Endothelial cell (in vitro differentiated cells): ENCODE data around the gene THRB. TPM values are rescaled to one million over a fixed set of nuclear protein-coding genes. Genes with fewer than 3 reads are reported as not detected.

Experiments
- DNase-seq: peaks from one replicate; pipeline ENCODE4 v3.0.0; 2021; ENCODE audit warnings: low spot score
- H3K27ac Mint-ChIP-seq: one replicate; pipeline ENCODE4 v1.8.0; 2021; ENCODE audit warnings: mixed read lengths, inconsistent platforms; ENCODE audit not compliant: unreplicated experiment
- H3K27me3 Mint-ChIP-seq: one replicate; pipeline ENCODE4 v1.8.0; 2021; ENCODE audit warnings: mild to moderate bottlenecking, moderate library complexity, mixed read lengths, inconsistent platforms; ENCODE audit not compliant: unreplicated experiment
- H3K36me3 Mint-ChIP-seq: one replicate; pipeline ENCODE4 v1.8.0; 2021; ENCODE audit warnings: mild to moderate bottlenecking, low read depth, mixed read lengths, inconsistent platforms; ENCODE audit not compliant: unreplicated experiment
- H3K4me1 Mint-ChIP-seq: one replicate; pipeline ENCODE4 v1.8.0; 2021; ENCODE audit warnings: mild to moderate bottlenecking, mixed read lengths, inconsistent platforms; ENCODE audit not compliant: unreplicated experiment
- H3K4me3 Mint-ChIP-seq: one replicate; pipeline ENCODE4 v1.8.0; 2021; ENCODE audit warnings: mild to moderate bottlenecking, mixed read lengths, inconsistent platforms; ENCODE audit not compliant: unreplicated experiment
- H3K9me3 Mint-ChIP-seq: one replicate; pipeline ENCODE4 v1.8.0; 2021; ENCODE audit warnings: mixed read lengths, inconsistent platforms; ENCODE audit not compliant: unreplicated experiment
- total RNA-seq: library from RNA; stranded (reverse); fragmentation: NEBNext Ultra II Directional; extraction: Animal tissue kit (Norgen Biotek cat#: 25700); gene quantifications from one replicate; pipeline ENCODE4 v1.2.1, GENCODE V29; 2021; ENCODE audit not compliant: unreplicated experiment
- TF ChIP-seq, protein P1 (sequence below): fragments of 200-600 bp; sonication (generic); IDR thresholded peaks from one replicate; pipeline ENCODE4 v1.5.0; 2021; ENCODE audit warnings: antibody characterized with exemption; ENCODE audit not compliant: unreplicated experiment

The THRB gene
- total RNA-seq, 1 donor from 2014 or later, result 0.38 TPM

- no peaks in the 10 kb centered on the region for H3K27me3 Mint-ChIP-seq
- no peak overlapping the region for H3K4me3 Mint-ChIP-seq
- H3K27ac Mint-ChIP-seq, result no peak overlapping the region
- no peaks in the 10 kb centered on the region for H3K9me3 Mint-ChIP-seq
- H3K36me3 Mint-ChIP-seq, result no peaks in the 10 kb centered on the region
- TF ChIP-seq, protein P1, sequence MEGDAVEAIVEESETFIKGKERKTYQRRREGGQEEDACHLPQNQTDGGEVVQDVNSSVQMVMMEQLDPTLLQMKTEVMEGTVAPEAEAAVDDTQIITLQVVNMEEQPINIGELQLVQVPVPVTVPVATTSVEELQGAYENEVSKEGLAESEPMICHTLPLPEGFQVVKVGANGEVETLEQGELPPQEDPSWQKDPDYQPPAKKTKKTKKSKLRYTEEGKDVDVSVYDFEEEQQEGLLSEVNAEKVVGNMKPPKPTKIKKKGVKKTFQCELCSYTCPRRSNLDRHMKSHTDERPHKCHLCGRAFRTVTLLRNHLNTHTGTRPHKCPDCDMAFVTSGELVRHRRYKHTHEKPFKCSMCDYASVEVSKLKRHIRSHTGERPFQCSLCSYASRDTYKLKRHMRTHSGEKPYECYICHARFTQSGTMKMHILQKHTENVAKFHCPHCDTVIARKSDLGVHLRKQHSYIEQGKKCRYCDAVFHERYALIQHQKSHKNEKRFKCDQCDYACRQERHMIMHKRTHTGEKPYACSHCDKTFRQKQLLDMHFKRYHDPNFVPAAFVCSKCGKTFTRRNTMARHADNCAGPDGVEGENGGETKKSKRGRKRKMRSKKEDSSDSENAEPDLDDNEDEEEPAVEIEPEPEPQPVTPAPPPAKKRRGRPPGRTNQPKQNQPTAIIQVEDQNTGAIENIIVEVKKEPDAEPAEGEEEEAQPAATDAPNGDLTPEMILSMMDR, result no peak
- DNase-seq, result no peak
- H3K4me1 Mint-ChIP-seq, result no peaks in the 10 kb centered on the region
These were observed 105.3 kb downstream of the THRB start for GRCh38 chr3:24389108-24390090.

DNA sequence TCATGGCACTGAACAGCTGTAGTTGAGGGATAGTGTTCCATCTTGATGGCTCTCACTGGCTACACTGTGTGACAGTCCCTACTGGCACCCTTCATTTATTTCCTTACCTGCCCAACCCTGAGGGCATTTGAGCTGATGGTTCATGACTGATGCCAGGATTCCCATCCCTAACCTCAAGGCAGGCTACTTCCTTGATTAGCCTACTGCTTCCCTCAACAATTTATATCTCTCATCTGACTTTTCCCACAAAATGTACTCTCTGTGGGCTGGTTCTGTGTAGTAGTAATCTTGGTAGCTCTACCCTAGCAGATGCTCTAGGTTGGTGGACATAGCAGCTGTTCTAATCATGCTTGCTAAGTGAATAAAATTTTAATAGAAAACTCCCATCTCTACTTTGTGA is 106.0 kb downstream of the THRB start:
- H3K27me3 Mint-ChIP-seq, result no peaks in the 10 kb centered on the region
- H3K36me3 Mint-ChIP-seq, result no peaks in the 10 kb centered on the region
- no peak overlapping the region for H3K4me3 Mint-ChIP-seq
- DNase-seq, result no peak
- H3K9me3 Mint-ChIP-seq, result no peaks in the 10 kb centered on the region
- H3K27ac Mint-ChIP-seq, result no peak overlapping the region
- TF ChIP-seq, protein P1, result no peak
- no peaks in the 10 kb centered on the region for H3K4me1 Mint-ChIP-seq

- Mint-ChIP-seq H3K4me3 (no peak overlapping the region), H3K27ac (no peak overlapping the region), H3K36me3 (no peaks in the 10 kb centered on the region), H3K4me1 (no peaks in the 10 kb centered on the region), H3K9me3 (no peaks in the 10 kb centered on the region), H3K27me3 (no peaks in the 10 kb centered on the region)
- TF ChIP-seq, protein P1, result no peak
- DNase-seq, result no peak
These were observed 106.5 kb downstream of the THRB start for GRCh38 chr3:24388159-24388558.

- Mint-ChIP-seq H3K36me3 (no peaks in the 10 kb centered on the region), H3K9me3 (no peaks in the 10 kb centered on the region), H3K4me3 (no peak overlapping the region), H3K27ac (no peak overlapping the region), H3K4me1 (no peaks in the 10 kb centered on the region), H3K27me3 (no peaks in the 10 kb centered on the region)
- TF ChIP-seq, protein P1, result no peak
- no peak for DNase-seq
These were observed 107.2 kb downstream of the THRB start for GRCh38 chr3:24387493-24387892.

DNA sequence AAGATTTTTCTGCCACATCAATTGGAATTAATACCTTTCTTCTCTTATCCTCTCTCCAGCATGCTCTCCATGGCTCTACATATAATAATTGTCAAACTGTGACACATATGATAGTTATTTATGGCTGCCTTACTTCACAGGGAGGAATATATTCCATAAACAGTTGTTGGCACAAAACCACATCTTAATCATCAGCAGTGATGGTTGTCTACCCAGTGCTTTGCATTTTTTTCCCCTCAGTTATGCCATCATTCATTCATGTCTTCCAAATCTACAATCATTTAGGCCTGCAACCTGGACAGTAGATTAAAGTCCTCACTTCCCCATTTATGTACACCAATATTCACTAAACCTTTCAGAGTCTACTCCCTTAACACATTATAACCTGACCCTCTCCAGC is 107.7 kb downstream of the THRB start:
- no peak for DNase-seq
- H3K4me3 Mint-ChIP-seq, result no peak overlapping the region
- H3K27ac Mint-ChIP-seq, result no peak overlapping the region
- no peaks in the 10 kb centered on the region for H3K27me3 Mint-ChIP-seq
- H3K9me3 Mint-ChIP-seq, result no peaks in the 10 kb centered on the region
- no peaks in the 10 kb centered on the region for H3K4me1 Mint-ChIP-seq
- no peaks in the 10 kb centered on the region for H3K36me3 Mint-ChIP-seq
- TF ChIP-seq, protein P1, result no peak
